ENCODE results near the gene RELT.

RELT gene

GRCh38 chr11:73439002-73439843, 63.0 kb downstream of the RELT start:
- TF ChIP-seq POLR2AphosphoS5 (IDR thresholded peaks at IDR 0.05; ENCODE audit: borderline replicate concordance, low read depth, low read length) (peak; percentile 29; the same call in 1 of the 2 replicates), FOXP2 (optimal IDR thresholded peaks at IDR 0.05; ENCODE audit: control extremely low read depth, extremely low read length, insufficient read depth) (no peak), EZH2 (IDR thresholded peaks at IDR 0.05) (no peak)
- Histone ChIP-seq H3K27ac (peak overlapping the region; percentile 97), H3K9me3 (ENCODE audit: low read depth, low read length) (no peaks in the 10 kb centered on the region), H3K4me3 (peak overlapping the region; percentile 73), H3K9ac (ENCODE audit: insufficient read length) (peak overlapping the region; percentile 61), H3K36me3 (ENCODE audit: insufficient read depth, low read length) (no peaks in the 10 kb centered on the region)
- peak; percentile 91 for DNase-seq (ENCODE audit: low read depth, low spot score)

- Histone ChIP-seq H3K9ac (ENCODE audit: insufficient read length) (no peak overlapping the region), H3K36me3 (ENCODE audit: insufficient read depth, low read length) (no peaks in the 10 kb centered on the region), H3K4me3 (no peak overlapping the region), H3K27ac (no peak overlapping the region), H3K9me3 (ENCODE audit: low read depth, low read length) (no peaks in the 10 kb centered on the region)
- DNase-seq (ENCODE audit: low read depth, low spot score) = no peak
- TF ChIP-seq FOXP2 (optimal IDR thresholded peaks at IDR 0.05; ENCODE audit: control extremely low read depth, extremely low read length, insufficient read depth) = no peak
- TF ChIP-seq POLR2AphosphoS5 (IDR thresholded peaks at IDR 0.05; ENCODE audit: borderline replicate concordance, low read depth, low read length) = no peak
- no peak for TF ChIP-seq EZH2 (IDR thresholded peaks at IDR 0.05)
These were observed 69.8 kb downstream of the RELT start for GRCh38 chr11:73445980-73446379.

GRCh38 chr11:73446766-73447165, 70.6 kb downstream of the RELT start:
- H3K36me3 ChIP-seq (ENCODE audit: insufficient read depth, low read length) = no peaks in the 10 kb centered on the region
- no peak for TF ChIP-seq EZH2 (IDR thresholded peaks at IDR 0.05)
- no peak for TF ChIP-seq POLR2AphosphoS5 (IDR thresholded peaks at IDR 0.05; ENCODE audit: borderline replicate concordance, low read depth, low read length)
- no peak for TF ChIP-seq FOXP2 (optimal IDR thresholded peaks at IDR 0.05; ENCODE audit: control extremely low read depth, extremely low read length, insufficient read depth)
- no peaks in the 10 kb centered on the region for H3K9me3 ChIP-seq (ENCODE audit: low read depth, low read length)
- no peak overlapping the region for H3K9ac ChIP-seq (ENCODE audit: insufficient read length)
- no peak overlapping the region for H3K4me3 ChIP-seq
- no peak overlapping the region for H3K27ac ChIP-seq
- DNase-seq (ENCODE audit: low read depth, low spot score) = no peak

Data from SK-N-MC (cell line).